GM19324 (cell line): ENCODE data around the gene DYTN.

Experiments
- ATAC-seq: cut with Tn5 transposase; IDR thresholded peaks from one replicate; pipeline ENCODE4 v1.9.1; 2021; ENCODE audit warnings: mild to moderate bottlenecking, moderate library complexity; ENCODE audit not compliant: unreplicated experiment, low FRiP score

Gene DYTN

GRCh38 chr2:206619011-206619410, 99.2 kb downstream of the DYTN start:
- no peak for ATAC-seq

- no peak for ATAC-seq
Observed at GRCh38 chr2:206616151-206616550, 102.0 kb downstream of the DYTN start.

DNA sequence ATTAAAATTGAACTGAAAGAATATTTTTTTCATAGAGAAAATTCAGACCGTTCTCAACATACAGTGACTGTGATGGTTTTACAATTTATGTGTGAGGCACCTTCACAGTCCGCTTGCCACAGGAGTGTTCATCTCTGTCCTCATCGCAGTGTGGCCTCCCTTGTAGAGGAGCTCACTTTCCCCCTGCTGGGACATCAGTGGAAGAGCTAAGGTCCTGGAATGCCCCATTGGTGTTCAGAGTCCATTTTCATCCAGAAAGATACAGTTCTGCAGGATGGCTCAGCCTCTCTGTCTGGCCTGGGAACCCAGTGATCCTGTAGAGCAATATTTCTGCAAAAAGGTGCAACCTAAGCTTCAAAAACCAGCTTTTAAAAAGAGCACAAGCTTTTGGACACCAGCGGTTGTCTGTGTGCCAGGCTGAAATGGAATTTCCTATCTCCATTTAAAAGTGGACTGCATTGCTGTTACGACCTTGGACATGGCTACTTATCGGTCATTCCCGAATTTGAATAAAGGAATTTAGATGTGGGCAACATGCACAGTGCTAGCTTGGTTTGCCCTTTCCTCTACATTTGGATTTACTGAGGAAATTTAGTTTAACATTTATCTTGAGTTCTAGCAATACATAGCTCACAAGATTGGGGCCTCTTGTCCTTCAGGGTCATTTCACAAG, 102.6 kb downstream of the DYTN start:
- ATAC-seq, result no peak

- no peak for ATAC-seq
Observed at GRCh38 chr2:206614811-206615210, 103.4 kb downstream of the DYTN start.

DNA sequence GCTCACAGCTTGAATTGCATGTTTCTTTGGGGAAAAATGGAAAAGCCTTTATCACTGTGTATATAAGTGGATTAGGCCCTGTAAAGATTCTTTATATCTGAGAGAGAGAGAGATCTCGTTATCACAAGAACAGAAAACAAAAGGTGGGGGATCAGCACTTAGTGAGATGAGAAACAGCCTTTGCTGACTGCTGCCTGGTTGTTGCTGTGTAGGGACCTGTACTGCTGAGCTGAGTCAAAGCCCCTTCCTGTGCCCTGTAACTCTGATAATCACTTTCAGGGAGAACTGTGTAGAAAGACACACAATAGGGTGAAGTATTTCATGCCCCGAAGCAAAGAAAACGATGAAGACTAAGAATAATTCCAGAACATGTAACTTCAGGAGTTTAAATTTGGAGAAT, 106.5 kb downstream of the DYTN start:
- no peak for ATAC-seq

- no peak for ATAC-seq
Observed at GRCh38 chr2:206611191-206611590, 107.0 kb downstream of the DYTN start.

DNA sequence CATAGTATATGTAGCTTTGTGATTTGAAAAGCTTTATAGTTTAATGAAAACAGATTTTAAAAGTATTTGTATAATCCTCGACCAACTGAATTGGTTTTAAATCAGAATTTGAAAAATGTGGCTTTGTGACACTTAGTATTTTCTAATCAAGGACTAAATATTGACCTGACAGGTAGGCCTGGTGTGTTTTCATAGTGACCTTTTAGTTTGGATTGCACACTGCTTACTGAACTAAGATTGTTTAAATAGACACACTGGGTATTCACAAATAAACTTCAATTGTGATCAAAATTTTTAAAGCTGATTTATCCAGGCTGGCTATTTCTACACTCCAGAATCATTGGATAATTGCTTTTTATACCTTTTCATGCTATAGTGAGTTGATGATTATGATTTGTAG, 107.7 kb downstream of the DYTN start:
- no peak for ATAC-seq

DNA sequence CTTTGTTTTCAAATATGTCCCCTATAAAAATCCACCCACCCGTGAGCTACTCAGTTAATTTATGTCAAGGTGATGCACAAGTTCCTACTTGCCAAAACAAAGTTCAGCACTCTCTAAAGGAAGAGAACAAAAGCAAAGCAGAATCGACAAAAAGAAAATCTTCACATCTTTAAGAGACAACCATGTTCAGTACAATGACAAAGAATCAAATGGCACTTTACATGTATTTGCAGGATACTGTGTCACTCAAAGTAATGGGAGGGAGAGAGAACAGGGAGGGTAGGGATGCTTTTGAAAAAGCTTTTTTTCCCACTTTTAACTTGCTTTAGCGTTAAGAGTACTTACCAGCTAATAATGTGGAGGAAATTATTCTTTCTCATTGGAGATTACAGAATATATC, 115.0 kb downstream of the DYTN start:
- no peak for ATAC-seq
